ENCODE measurements around the gene ENTHD1. TPM values are rescaled to one million over a fixed set of nuclear protein-coding genes. Genes with fewer than 3 reads are reported as not detected.

The ENTHD1 gene
- total and polyA plus RNA-seq, 2 of the 8 experiments (the other 6 are each of a cell fraction or from before 2014, with no cell fraction given), result not detected

DNA sequence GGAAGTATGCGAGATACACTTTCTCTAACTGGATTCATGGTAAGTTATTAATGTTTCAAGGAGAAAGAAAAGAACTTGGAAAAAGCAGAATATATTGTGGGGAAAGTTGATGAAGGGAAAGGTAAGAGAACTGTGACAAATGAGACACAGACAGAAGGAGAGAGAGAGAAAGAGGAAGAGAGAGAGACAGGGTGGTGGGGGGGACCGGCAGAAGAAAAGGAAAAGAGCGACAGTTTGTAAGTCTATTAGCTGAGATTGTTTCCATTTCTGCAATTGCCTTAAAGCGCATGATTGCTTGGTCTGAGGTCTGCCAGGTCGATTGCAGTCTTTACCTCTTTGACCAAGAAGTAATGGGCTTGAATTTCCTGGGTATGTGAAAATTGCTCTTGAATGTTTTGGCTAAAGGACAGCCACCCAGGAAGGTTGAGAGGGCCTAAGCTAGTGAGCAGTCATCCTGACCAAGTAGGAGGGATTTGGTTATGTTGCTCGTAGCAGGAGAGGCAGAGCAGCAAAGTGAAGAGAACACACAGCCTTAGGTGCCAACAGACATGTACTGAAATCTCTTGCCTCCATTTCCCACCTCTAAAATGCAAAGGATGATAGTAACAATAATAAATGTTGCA lies 43.1 kb upstream of the ENTHD1 start:
- Histone ChIP-seq H3K27ac (ENCODE audit: low read depth, low read length) (no peak overlapping the region), H3K14ac (ENCODE audit: insufficient read length) (no peak overlapping the region), H4K20me1 (replicated peaks in 1 of 2; ENCODE audit: control insufficient read depth in 1 of 2, insufficient read depth in 2 of 2, low read length in 2 of 2) (no peaks in the 10 kb centered on the region), H3K56ac (replicated peaks; ENCODE audit: insufficient read length, low read depth, low read length) (no peak overlapping the region), H3K79me1 (ENCODE audit: low read depth, low read length) (no peaks in the 10 kb centered on the region), H3K4me2 (ENCODE audit: insufficient read depth in 1 of 2, low read depth in 2 of 2, low read length in 2 of 2) (no peak overlapping the region), H3K23me2 (ENCODE audit: low read depth, low read length) (no peaks in the 10 kb centered on the region; the same call in 1 of the 2 replicates), H4K91ac (replicated peaks; ENCODE audit: insufficient read length, low read length) (no peak overlapping the region), H2BK12ac (ENCODE audit: low read depth, low read length) (no peak overlapping the region), H2BK20ac (ENCODE audit: low read length) (no peak overlapping the region), H4K8ac (ENCODE audit: extremely low read depth, insufficient read depth, low read length) (no peak overlapping the region), H2BK120ac (replicated peaks; ENCODE audit: low read depth, low read length) (no peak overlapping the region), H3K36me3 (ENCODE audit: control insufficient read depth in 2 of 4, insufficient read depth in 4 of 4, low read length in 3 of 4) (no peaks in the 10 kb centered on the region), H2AK5ac (ENCODE audit: low read depth, low read length) (no peak overlapping the region), H2AFZ (ENCODE audit: low read length) (0 out of 2 replicates have a peak overlapping the region, but pooled peaks have one; percentile 4), H3K79me2 (ENCODE audit: control insufficient read depth in 1 of 2, insufficient read depth in 2 of 2, low read length in 2 of 2) (no peaks in the 10 kb centered on the region), H3K9ac (replicated peaks in 1 of 4; ENCODE audit: extremely low read depth in 1 of 4, low read depth in 3 of 4, low read length in 3 of 4) (no peak overlapping the region), H3K4me3 (ENCODE audit: extremely low read depth in 1 of 4, insufficient read depth in 2 of 4, low read depth in 3 of 4, low read length in 4 of 4) (no peak overlapping the region), H3K23ac (ENCODE audit: insufficient read length) (no peak overlapping the region), H4K5ac (ENCODE audit: insufficient read length, low read depth, low read length) (no peak overlapping the region), H2BK15ac (ENCODE audit: low read length) (no peak overlapping the region), H3K9me3 (ENCODE audit: insufficient read depth in 2 of 2, low read depth in 1 of 2, low read length in 1 of 2) (no peaks in the 10 kb centered on the region), H3K4me1 (replicated peaks in 1 of 4; ENCODE audit: control insufficient read depth in 3 of 4, insufficient read depth in 4 of 4, low read length in 3 of 4) (peaks cover 2 to 18% (median 8%) of the 10 kb centered on the region in 4 experiments; a peak in 6 of 7 replicates), H3K4ac (replicated peaks; ENCODE audit: insufficient read length, low read depth, low read length) (no peak overlapping the region), H3K27me3 (replicated peaks in 1 of 4; ENCODE audit: control insufficient read depth in 3 of 4, extremely low read depth in 1 of 4, insufficient read depth in 3 of 4, low read length in 3 of 4) (no peaks in the 10 kb centered on the region; a peak in 1 of 7 replicates), H3K18ac (ENCODE audit: extremely low read depth, low read length) (no peak overlapping the region), H2BK5ac (ENCODE audit: low read depth, low read length) (no peak overlapping the region)
- FAIRE-seq (no peak), DNase-seq (ENCODE audit: low read depth in 1 of 2, low spot score in 2 of 2) (no peak)
- 87% methylated on average over 6 of the region's 6 CpGs; no CpG with 5 or more reads in 1 of the 2 experiments for WGBS, 2 experiments (ENCODE audit: extremely low coverage in 1 of 2, insufficient coverage in 1 of 2, insufficient read length in 1 of 2, insufficient replicate concordance in 2 of 2, low coverage in 1 of 2, low lambda C conversion rate in 2 of 2, missing lambda C conversion rate in 1 of 2)
- ChIA-PET CTCF (ENCODE audit: partially characterized antibody) (interaction anchor here (1.0 to 2.2 kb wide), 5 partner anchors 15 to 88 kb away, joined by 3 to 9 read pairs (median 6); no protein-coding TSS in a partner anchor), POLR2A (ENCODE audit: partially characterized antibody) (no interaction called here)
- no peak for TF ChIP-seq RAD21 (IDR thresholded peaks at IDR 0.05 in 1 of 2, conservative IDR thresholded peaks at IDR 0.05 in 1 of 2; ENCODE audit: low read depth in 2 of 2, low read length in 2 of 2)
- TF ChIP-seq JUND (IDR thresholded peaks at IDR 0.05; ENCODE audit: low read length), result no peak
- TF ChIP-seq POU5F1 (IDR thresholded peaks at IDR 0.05; ENCODE audit: low read depth, low read length), result no peak
- no peak for TF ChIP-seq EP300 (IDR thresholded peaks at IDR 0.05; ENCODE audit: borderline replicate concordance in 1 of 2, low read depth in 2 of 2, low read length in 2 of 2)
- no peak for TF ChIP-seq SIRT6 (IDR thresholded peaks at IDR 0.05; ENCODE audit: low read length)
- TF ChIP-seq TAF7 (optimal IDR thresholded peaks at IDR 0.05; ENCODE audit: borderline replicate concordance, low read depth, low read length), result no peak
- no peak for TF ChIP-seq KDM1A (IDR thresholded peaks at IDR 0.05; ENCODE audit: borderline replicate concordance, low read length)
- TF ChIP-seq, protein P1, sequence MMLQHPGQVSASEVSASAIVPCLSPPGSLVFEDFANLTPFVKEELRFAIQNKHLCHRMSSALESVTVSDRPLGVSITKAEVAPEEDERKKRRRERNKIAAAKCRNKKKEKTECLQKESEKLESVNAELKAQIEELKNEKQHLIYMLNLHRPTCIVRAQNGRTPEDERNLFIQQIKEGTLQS (IDR thresholded peaks at IDR 0.05; ENCODE audit: insufficient read depth, low read depth, low read length), result no peak
- TF ChIP-seq CHD2 (IDR thresholded peaks at IDR 0.05; ENCODE audit: low read length), result no peak
- no peak for TF ChIP-seq SIX5 (IDR thresholded peaks at IDR 0.05; ENCODE audit: low read depth, low read length)

Data from H1 (cell line).